ENCODE measurements around the gene CDX1.

GRCh38 chr5:150163547-150164059, 3.0 kb upstream of the CDX1 start:
- TF ChIP-seq ZNF274 (IDR thresholded peaks at IDR 0.05; ENCODE audit: low read depth, low read length) (no peak), YY1 (IDR thresholded peaks at IDR 0.05; ENCODE audit: insufficient read depth, insufficient read length) (no peak), SUZ12 (IDR thresholded peaks at IDR 0.05; ENCODE audit: extremely low read depth, insufficient read depth, insufficient read length) (no peak)

Measured in NT2/D1 (cell line).